ENCODE data around the gene C2orf72. TPM values are rescaled to one million over a fixed set of nuclear protein-coding genes. Genes with fewer than 3 reads are reported as not detected.

Gene C2orf72
- total and polyA plus RNA-seq, 2 of the 13 experiments (the other 11 are each of a cell fraction or from before 2014, with no cell fraction given), result 147 to 203 TPM

DNA sequence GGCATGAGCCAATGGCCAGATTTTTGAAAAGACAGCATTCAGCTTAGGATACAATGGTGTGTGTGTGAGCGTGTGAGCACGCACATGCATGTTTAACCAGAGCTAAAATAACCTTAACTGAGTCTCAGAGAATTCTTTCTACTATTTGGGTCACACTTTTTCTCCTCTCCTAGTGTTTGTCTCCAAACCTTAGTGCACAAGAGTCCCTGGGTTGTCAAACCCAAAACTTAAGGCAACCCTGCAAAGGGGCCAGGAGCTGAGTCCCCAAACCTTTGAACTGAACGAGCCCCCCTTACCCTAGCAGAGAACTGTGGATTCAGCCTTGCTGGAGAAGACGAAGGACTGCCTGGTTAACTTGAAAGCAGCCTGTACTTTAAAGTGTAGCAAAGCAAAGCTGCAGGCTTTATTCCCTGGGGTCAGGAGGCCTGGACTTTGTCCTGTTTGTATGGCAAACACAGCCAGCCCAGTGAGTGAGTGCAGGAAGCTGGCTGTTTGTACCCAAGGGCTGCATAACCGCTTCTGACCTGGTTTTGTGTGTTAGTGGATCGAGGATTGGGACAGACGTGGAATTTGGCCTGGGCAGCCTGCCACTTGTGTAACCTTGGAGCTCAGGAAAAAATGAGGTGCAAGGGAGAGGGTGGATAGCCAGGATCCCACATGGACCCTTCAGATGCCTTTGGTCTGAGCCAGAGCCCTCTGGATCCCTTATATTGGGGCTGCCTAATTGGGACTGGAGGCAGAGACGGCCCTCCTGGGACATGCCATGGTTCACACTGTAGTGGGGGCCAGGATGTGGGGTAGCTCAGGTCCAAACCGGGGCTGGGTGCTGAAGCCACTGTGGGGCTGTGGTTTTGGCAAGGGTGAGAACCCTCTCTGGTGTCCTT is 12.9 kb downstream of the C2orf72 start (continued):
- TF ChIP-seq, protein P1, sequence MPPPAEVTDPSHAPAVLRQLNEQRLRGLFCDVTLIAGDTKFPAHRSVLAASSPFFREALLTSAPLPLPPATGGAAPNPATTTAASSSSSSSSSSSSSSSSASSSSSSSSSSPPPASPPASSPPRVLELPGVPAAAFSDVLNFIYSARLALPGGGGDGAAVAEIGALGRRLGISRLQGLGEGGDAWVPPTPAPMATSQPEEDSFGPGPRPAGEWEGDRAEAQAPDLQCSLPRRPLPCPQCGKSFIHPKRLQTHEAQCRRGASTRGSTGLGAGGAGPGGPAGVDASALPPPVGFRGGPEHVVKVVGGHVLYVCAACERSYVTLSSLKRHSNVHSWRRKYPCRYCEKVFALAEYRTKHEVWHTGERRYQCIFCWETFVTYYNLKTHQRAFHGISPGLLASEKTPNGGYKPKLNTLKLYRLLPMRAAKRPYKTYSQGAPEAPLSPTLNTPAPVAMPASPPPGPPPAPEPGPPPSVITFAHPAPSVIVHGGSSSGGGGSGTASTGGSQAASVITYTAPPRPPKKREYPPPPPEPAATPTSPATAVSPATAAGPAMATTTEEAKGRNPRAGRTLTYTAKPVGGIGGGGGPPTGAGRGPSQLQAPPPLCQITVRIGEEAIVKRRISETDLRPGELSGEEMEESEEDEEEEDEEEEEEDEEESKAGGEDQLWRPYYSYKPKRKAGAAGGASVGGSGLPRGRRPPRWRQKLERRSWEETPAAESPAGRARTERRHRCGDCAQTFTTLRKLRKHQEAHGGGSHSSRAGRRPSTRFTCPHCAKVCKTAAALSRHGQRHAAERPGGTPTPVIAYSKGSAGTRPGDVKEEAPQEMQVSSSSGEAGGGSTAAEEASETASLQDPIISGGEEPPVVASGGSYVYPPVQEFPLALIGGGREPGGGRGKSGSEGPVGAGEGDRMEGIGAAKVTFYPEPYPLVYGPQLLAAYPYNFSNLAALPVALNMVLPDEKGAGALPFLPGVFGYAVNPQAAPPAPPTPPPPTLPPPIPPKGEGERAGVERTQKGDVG (CRISPR knock-in tag; IDR thresholded peaks at IDR 0.05; ENCODE audit: borderline replicate concordance), result peak; percentile 98; the same call in 1 of the 2 replicates
- no peak; the same call in none of the 2 replicates for TF ChIP-seq DMAP1 (CRISPR knock-in tag; IDR thresholded peaks at IDR 0.05)
- peak; percentile 99 for TF ChIP-seq ZNF605 (CRISPR knock-in tag; IDR thresholded peaks at IDR 0.05)
- TF ChIP-seq ARNTL (CRISPR knock-in tag; IDR thresholded peaks at IDR 0.05), result peak; percentile 93
- TF ChIP-seq CENPT (CRISPR knock-in tag; IDR thresholded peaks at IDR 0.05; ENCODE audit: low read depth), result peak; percentile 24; the same call in 1 of the 2 replicates
- TF ChIP-seq, protein P2, sequence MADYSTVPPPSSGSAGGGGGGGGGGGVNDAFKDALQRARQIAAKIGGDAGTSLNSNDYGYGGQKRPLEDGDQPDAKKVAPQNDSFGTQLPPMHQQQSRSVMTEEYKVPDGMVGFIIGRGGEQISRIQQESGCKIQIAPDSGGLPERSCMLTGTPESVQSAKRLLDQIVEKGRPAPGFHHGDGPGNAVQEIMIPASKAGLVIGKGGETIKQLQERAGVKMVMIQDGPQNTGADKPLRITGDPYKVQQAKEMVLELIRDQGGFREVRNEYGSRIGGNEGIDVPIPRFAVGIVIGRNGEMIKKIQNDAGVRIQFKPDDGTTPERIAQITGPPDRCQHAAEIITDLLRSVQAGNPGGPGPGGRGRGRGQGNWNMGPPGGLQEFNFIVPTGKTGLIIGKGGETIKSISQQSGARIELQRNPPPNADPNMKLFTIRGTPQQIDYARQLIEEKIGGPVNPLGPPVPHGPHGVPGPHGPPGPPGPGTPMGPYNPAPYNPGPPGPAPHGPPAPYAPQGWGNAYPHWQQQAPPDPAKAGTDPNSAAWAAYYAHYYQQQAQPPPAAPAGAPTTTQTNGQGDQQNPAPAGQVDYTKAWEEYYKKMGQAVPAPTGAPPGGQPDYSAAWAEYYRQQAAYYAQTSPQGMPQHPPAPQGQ (CRISPR knock-in tag; IDR thresholded peaks at IDR 0.05; ENCODE audit: borderline replicate concordance), result peak; percentile 93; the same call in 1 of the 2 replicates
- no peak for TF ChIP-seq EZH2 (conservative IDR thresholded peaks at IDR 0.05; ENCODE audit: low read depth, low read length)
- TF ChIP-seq SCMH1 (CRISPR knock-in tag; IDR thresholded peaks at IDR 0.05; ENCODE audit: borderline replicate concordance), result no peak
- no peak; the same call in 1 of the 2 replicates for TF ChIP-seq ELF4 (CRISPR knock-in tag; IDR thresholded peaks at IDR 0.05; ENCODE audit: borderline replicate concordance)
- TF ChIP-seq, protein P3, sequence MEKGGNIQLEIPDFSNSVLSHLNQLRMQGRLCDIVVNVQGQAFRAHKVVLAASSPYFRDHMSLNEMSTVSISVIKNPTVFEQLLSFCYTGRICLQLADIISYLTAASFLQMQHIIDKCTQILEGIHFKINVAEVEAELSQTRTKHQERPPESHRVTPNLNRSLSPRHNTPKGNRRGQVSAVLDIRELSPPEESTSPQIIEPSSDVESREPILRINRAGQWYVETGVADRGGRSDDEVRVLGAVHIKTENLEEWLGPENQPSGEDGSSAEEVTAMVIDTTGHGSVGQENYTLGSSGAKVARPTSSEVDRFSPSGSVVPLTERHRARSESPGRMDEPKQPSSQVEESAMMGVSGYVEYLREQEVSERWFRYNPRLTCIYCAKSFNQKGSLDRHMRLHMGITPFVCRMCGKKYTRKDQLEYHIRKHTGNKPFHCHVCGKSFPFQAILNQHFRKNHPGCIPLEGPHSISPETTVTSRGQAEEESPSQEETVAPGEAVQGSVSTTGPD (CRISPR knock-in tag; IDR thresholded peaks at IDR 0.05), result peak; percentile 93
- TF ChIP-seq ZBTB7A (CRISPR knock-in tag; IDR thresholded peaks at IDR 0.05), result peak; percentile 84
- TF ChIP-seq, protein P4, sequence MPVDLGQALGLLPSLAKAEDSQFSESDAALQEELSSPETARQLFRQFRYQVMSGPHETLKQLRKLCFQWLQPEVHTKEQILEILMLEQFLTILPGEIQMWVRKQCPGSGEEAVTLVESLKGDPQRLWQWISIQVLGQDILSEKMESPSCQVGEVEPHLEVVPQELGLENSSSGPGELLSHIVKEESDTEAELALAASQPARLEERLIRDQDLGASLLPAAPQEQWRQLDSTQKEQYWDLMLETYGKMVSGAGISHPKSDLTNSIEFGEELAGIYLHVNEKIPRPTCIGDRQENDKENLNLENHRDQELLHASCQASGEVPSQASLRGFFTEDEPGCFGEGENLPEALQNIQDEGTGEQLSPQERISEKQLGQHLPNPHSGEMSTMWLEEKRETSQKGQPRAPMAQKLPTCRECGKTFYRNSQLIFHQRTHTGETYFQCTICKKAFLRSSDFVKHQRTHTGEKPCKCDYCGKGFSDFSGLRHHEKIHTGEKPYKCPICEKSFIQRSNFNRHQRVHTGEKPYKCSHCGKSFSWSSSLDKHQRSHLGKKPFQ (CRISPR knock-in tag; IDR thresholded peaks at IDR 0.05; ENCODE audit: insufficient replicate concordance), result peak; percentile 87
- 0 out of 2 replicates have a peak, but pooled peaks have one; percentile 70 for TF ChIP-seq ZNF776 (CRISPR knock-in tag; IDR thresholded peaks at IDR 0.05)
- TF ChIP-seq ZNF30 (CRISPR knock-in tag; IDR thresholded peaks at IDR 0.05), result peak; percentile 85
- TF ChIP-seq SATB2 (CRISPR knock-in tag; IDR thresholded peaks at IDR 0.05), result peak; percentile 96; the same call in 1 of the 2 replicates
- peak; percentile 96 for TF ChIP-seq ESRRA (CRISPR knock-in tag; IDR thresholded peaks at IDR 0.05; ENCODE audit: low read depth)
- TF ChIP-seq, protein P5, sequence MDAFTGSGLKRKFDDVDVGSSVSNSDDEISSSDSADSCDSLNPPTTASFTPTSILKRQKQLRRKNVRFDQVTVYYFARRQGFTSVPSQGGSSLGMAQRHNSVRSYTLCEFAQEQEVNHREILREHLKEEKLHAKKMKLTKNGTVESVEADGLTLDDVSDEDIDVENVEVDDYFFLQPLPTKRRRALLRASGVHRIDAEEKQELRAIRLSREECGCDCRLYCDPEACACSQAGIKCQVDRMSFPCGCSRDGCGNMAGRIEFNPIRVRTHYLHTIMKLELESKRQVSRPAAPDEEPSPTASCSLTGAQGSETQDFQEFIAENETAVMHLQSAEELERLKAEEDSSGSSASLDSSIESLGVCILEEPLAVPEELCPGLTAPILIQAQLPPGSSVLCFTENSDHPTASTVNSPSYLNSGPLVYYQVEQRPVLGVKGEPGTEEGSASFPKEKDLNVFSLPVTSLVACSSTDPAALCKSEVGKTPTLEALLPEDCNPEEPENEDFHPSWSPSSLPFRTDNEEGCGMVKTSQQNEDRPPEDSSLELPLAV (CRISPR knock-in tag; conservative IDR thresholded peaks at IDR 0.05; ENCODE audit: low read depth), result no peak; the same call in 1 of the 2 replicates
- peak; percentile 94 for TF ChIP-seq JUN (CRISPR knock-in tag; IDR thresholded peaks at IDR 0.05)

Measured in HepG2 (cell line).